Aorta (tissue), 5 donors: Measurements from ENCODE around the gene ADAP1. TPM values are rescaled to one million over a fixed set of nuclear protein-coding genes. Genes with fewer than 3 reads are reported as not detected.

Source experiments
- ATAC-seq: fragments of 200-7000 bp; cut with Tn5 transposase; one replicate; pipeline ENCODE4 v1.9.1; 2022; ENCODE audit warnings: moderate library complexity; ENCODE audit not compliant: low FRiP score
- DNase-seq, 2 donors: peaks; one replicate each; pipeline ENCODE4 v3.0.0-alpha.2; 2020
- H3K27ac ChIP-seq, 2 donors: one replicate each; pipeline ENCODE4 v1.5.1; 2013; ENCODE audit warnings: low read length in 2 of 2, mild to moderate bottlenecking in 2 of 2, moderate library complexity in 2 of 2, control low read depth in 1 of 2, inconsistent platforms in 1 of 2, low read depth in 1 of 2
- H3K27me3 ChIP-seq, 2 donors: one replicate each; pipeline ENCODE4 v1.6.1; 2013; ENCODE audit warnings: control low read depth in 1 of 2, low read length in 1 of 2, mild to moderate bottlenecking in 1 of 2, moderate library complexity in 1 of 2; ENCODE audit not compliant: insufficient read depth in 2 of 2, control insufficient read depth in 1 of 2
- H3K36me3 ChIP-seq, 2 donors: one replicate each; pipeline ENCODE4 v1.6.1; 2013; ENCODE audit warnings: control low read depth in 1 of 2, low read length in 1 of 2, mild to moderate bottlenecking in 1 of 2; ENCODE audit not compliant: insufficient read depth in 2 of 2, control insufficient read depth in 1 of 2
- H3K4me1 ChIP-seq, 2 donors: one replicate each; pipeline ENCODE4 v1.6.1; 2013; ENCODE audit warnings: low read length in 2 of 2, control low read depth in 1 of 2, mild to moderate bottlenecking in 1 of 2, moderate library complexity in 1 of 2; ENCODE audit not compliant: insufficient read depth in 2 of 2, control insufficient read depth in 1 of 2
- H3K4me3 ChIP-seq, 2 donors: one replicate each; pipeline ENCODE4 v1.5.1; 2013; ENCODE audit warnings: low read length in 2 of 2, control low read depth in 1 of 2, mild to moderate bottlenecking in 1 of 2
- H3K9me3 ChIP-seq: one replicate; pipeline ENCODE4 v1.6.1; 2013; ENCODE audit warnings: mild to moderate bottlenecking, low read length; ENCODE audit not compliant: control insufficient read depth
- WGBS, 2 donors: extraction: QIAGEN DNeasy Blood & Tissue Kit; methylation state at CpG; one replicate each; pipeline ENCODE4 v1.1.7; 2013; 5-methylcytosine and 5-hydroxymethylcytosine counted together
- intact Hi-C, 2 donors: fragments of 100-400 bp; cut with DNase I; formaldehyde crosslinking; loops; one replicate each; pipeline versions ENCODE4 v1.14.2 to v1.15.0; 2022
- polyA plus RNA-seq, 2 donors: library from polyadenylated mRNA; stranded (reverse); fragments of 200-250 nt; gene quantifications; one replicate each; pipeline ENCODE4 v1.2.3, GENCODE V29; 2013
- total RNA-seq, 2 donors: library from RNA; stranded (reverse); fragmentation: NEBNext Ultra II Directional; extraction: Animal tissue kit (Norgen Biotek cat#: 25700); gene quantifications; one replicate each; pipeline ENCODE4 v1.2.1, GENCODE V29; 2021
- donor health status: healthy with polysubstance abuse.
- donor health status: Bipolar disorder and iron deficiency.
- donor health status: DM: no; HTN: no; CAD: no.
- donor health status: DM: no; HTN: no; CAD: no.
- donor health status: DM: yes; HTN: yes; CAD: no.

ADAP1 gene
- total and polyA plus RNA-seq, 4 donors, result 4.3 to 16.9 (median 11.4) TPM

GRCh38 chr7:888081-889024 lies 66.1 kb downstream of the ADAP1 start:
- no peak for ATAC-seq

GRCh38 chr7:887488-887820 lies 67.0 kb downstream of the ADAP1 start:
- WGBS, 2 donors, result 92 to 94% methylated on average over 18 of the region's 18 CpGs

More at GRCh38 chr7:888081-889024, 66.1 kb downstream of the ADAP1 start:
- no peak overlapping the region for H3K27ac ChIP-seq
- peak; percentile 40 to 71 for DNase-seq
- peaks cover 0 to 2% of the 10 kb centered on the region in 2 donors for H3K36me3 ChIP-seq
- intact Hi-C loops, result no loop called here
- no peaks in the 10 kb centered on the region for H3K9me3 ChIP-seq
- WGBS, 2 donors, result 90 to 91% methylated on average over 43 of the region's 43 CpGs
- no peaks in the 10 kb centered on the region for H3K4me1 ChIP-seq
- H3K27me3 ChIP-seq, result no peaks in the 10 kb centered on the region
- no peak overlapping the region for H3K4me3 ChIP-seq

GRCh38 chr7:886626-887487 lies 67.6 kb downstream of the ADAP1 start:
- Histone ChIP-seq H3K27ac (no peak overlapping the region), H3K9me3 (no peaks in the 10 kb centered on the region), H3K36me3 (peaks cover 0 to 2% of the 10 kb centered on the region in 2 donors), H3K27me3 (no peaks in the 10 kb centered on the region), H3K4me1 (no peaks in the 10 kb centered on the region), H3K4me3 (no peak overlapping the region)
- no peak for ATAC-seq
- peak; percentile 35 to 66 for DNase-seq
- intact Hi-C loops, result no loop called here
- WGBS, 2 donors, result 91% methylated on average over 40 of the region's 40 CpGs

More at GRCh38 chr7:887488-887820, 67.0 kb downstream of the ADAP1 start:
- Histone ChIP-seq H3K4me3 (no peak overlapping the region), H3K9me3 (no peaks in the 10 kb centered on the region), H3K36me3 (peaks cover 0 to 2% of the 10 kb centered on the region in 2 donors), H3K27ac (no peak overlapping the region), H3K4me1 (no peaks in the 10 kb centered on the region), H3K27me3 (no peaks in the 10 kb centered on the region)
- intact Hi-C loops, result no loop called here
- DNase-seq, result peak in 1 of 2 donors; percentile 45
- no peak for ATAC-seq

- H3K36me3 ChIP-seq, result peaks cover 0 to 2% of the 10 kb centered on the region in 2 donors
- no peaks in the 10 kb centered on the region for H3K27me3 ChIP-seq
- intact Hi-C loops, result no loop called here
- H3K4me1 ChIP-seq, result no peaks in the 10 kb centered on the region
- DNase-seq (peak; percentile 33 to 57), ATAC-seq (no peak)
- no peak overlapping the region for H3K4me3 ChIP-seq
- WGBS, 2 donors, result 83 to 93% methylated on average over 30 of the region's 30 CpGs
- H3K27ac ChIP-seq, result no peak overlapping the region
- no peaks in the 10 kb centered on the region for H3K9me3 ChIP-seq
Observed at GRCh38 chr7:885893-886625, 68.4 kb downstream of the ADAP1 start.

GRCh38 chr7:885261-885892 lies 69.1 kb downstream of the ADAP1 start:
- ATAC-seq (no peak), DNase-seq (peak; percentile 41 to 68)
- no peak overlapping the region for H3K4me3 ChIP-seq
- H3K27ac ChIP-seq, result no peak overlapping the region
- H3K27me3 ChIP-seq, result no peaks in the 10 kb centered on the region
- no peaks in the 10 kb centered on the region for H3K36me3 ChIP-seq
- intact Hi-C loops, result no loop called here
- no peaks in the 10 kb centered on the region for H3K9me3 ChIP-seq
- no peaks in the 10 kb centered on the region for H3K4me1 ChIP-seq
- WGBS, 2 donors, result 88 to 89% methylated on average over 25 of the region's 25 CpGs

GRCh38 chr7:884191-885003 lies 70.1 kb downstream of the ADAP1 start:
- Histone ChIP-seq H3K9me3 (no peaks in the 10 kb centered on the region), H3K4me1 (no peaks in the 10 kb centered on the region), H3K27ac (no peak overlapping the region), H3K4me3 (no peak overlapping the region), H3K27me3 (no peaks in the 10 kb centered on the region), H3K36me3 (no peaks in the 10 kb centered on the region)
- intact Hi-C loops, result no loop called here
- DNase-seq (peak; percentile 58 to 81), ATAC-seq (no peak)
- WGBS, 2 donors, result 63 to 65% methylated on average over 31 of the region's 31 CpGs

GRCh38 chr7:883055-884021 lies 71.1 kb downstream of the ADAP1 start:
- ATAC-seq, result no peak
- 85 to 87% methylated on average over 49 to 50 of the region's 50 CpGs for WGBS, 2 donors

More at GRCh38 chr7:883055-884021, 71.1 kb downstream of the ADAP1 start:
- H3K4me1 ChIP-seq, result no peaks in the 10 kb centered on the region
- no peaks in the 10 kb centered on the region for H3K36me3 ChIP-seq
- H3K27ac ChIP-seq, result no peak overlapping the region
- no peak overlapping the region for H3K4me3 ChIP-seq
- no peaks in the 10 kb centered on the region for H3K9me3 ChIP-seq
- peak; percentile 50 to 70 for DNase-seq
- H3K27me3 ChIP-seq, result no peaks in the 10 kb centered on the region
- intact Hi-C loops, result no loop called here
